Activated CD4-positive, alpha-beta T cell treated with anti-CD3 and anti-CD28 coated beads, Interleukin-2, amount 50 U/mL, for 16 hours (primary cell): ENCODE data around the gene MESP1.
"Not testable (repeated sequence)": the region's sequence is repeated elsewhere in the genome, so short reads cannot be mapped to it uniquely, and the experiment has no call there.

Experiments used
- DNase-seq: peaks from one replicate; pipeline ENCODE4 v3.0.0-alpha.2; 2020

Gene MESP1, protein sequence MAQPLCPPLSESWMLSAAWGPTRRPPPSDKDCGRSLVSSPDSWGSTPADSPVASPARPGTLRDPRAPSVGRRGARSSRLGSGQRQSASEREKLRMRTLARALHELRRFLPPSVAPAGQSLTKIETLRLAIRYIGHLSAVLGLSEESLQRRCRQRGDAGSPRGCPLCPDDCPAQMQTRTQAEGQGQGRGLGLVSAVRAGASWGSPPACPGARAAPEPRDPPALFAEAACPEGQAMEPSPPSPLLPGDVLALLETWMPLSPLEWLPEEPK

DNA sequence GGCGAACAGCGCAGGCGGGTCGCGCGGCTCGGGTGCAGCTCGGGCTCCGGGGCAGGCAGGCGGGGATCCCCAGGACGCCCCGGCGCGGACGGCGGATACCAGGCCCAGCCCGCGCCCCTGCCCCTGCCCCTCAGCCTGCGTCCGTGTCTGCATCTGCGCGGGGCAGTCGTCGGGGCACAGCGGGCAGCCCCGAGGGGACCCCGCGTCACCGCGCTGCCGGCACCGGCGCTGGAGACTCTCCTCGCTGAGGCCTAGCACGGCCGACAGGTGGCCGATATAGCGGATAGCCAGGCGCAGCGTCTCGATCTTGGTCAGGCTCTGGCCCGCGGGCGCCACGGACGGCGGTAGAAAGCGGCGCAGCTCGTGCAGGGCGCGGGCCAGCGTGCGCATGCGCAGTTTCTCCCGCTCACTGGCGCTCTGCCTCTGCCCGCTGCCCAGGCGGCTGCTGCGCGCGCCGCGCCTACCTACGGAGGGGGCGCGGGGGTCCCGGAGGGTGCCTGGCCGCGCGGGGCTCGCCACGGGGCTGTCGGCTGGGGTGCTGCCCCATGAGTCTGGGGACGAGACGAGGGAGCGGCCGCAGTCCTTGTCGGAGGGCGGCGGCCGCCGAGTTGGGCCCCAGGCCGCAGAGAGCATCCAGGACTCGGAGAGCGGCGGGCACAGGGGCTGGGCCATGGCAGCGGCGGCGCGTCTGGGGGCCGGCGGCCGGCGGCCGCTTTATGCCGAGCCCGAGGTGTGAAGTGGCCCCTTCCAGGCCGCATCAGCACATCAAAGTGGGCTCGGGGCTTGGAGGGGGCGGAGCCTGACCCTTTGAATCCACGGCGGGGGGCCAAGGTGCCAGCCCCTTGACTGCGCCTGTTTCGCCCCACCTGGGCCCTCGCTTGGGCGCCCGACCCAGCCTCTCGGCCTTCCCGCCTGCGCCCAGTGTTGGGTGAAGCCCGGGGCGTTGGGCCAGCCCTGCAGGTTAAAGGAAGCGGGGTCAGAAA is at the start of gene MESP1:
Gene MESP1, minus strand, starts transcription at position 690 of the 983 bp plus-strand sequence. Its CDS starts 18 bp downstream, at position 672.
- DNase-seq: peak; percentile 89

DNA sequence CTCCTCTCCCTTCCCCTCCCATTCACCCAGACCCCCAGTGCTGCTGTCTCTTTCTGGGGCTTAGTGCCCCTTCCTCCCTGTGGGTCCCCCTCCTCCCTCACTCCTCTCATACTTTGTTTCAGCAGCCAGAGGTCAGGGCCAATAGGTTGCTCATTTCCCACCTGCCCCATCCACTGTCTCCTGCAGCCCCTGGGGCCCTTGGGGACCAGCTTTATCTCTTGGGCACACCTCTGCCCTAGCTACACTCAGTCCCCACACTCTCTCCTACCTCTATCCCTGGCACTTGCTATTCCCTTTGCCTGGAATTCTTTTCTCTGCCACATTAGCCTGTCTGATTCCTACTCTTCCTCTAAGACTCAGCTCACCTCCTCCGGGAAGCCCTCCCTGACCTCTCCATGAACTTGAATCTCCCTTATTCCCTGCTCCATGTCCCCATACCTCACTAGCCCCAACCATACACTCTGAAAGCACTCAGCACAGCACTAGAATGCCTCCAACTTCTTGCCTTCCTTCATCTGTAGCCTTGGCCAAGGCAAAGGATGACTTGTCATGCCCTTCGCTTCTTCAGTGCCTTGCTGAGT is 49.0 kb upstream of the MESP1 start:
- no peak for DNase-seq

DNA sequence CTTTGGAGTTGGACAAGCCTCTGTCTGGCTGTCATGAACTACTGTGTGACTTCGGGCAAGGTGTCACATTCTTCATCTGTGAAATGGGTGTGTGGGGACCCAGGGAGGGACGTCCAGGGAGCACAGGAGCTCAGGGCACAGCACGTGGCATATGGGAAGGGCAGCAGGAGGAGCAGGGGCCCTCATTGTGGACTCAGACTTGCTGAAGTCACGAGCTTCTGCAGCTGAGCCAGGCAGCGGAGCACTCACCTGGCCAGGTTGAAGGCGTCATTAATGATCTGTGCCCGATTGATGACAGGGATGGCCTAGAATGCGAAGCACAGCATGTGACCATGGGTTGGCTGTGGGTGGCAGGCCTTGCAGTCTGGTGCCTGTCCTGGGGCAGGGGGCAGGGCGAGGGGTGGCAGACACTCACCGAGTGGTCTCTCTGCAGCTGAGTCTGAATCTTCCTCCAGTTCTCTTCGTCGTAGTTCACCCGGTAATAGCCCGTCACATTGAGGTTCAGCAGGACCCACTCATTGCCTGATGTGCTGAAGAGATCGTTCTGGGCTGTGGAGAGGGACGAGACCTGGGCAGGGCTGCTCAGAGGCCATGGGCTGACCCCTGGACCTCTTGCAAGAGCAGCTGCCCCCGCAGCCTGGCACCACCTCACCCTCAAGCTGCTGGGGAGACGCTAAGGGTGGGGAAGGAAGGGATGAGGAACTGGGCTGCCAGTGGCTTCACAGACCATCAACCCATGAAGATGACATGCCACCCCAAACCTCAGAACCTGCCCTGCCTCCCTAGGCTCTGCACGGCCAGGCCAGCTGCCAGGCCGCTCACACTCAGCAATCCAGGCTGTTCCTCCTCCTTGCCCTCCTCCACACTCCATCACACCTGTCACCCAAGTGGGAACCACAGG is 48.2 kb upstream of the MESP1 start:
- no peak for DNase-seq

DNA sequence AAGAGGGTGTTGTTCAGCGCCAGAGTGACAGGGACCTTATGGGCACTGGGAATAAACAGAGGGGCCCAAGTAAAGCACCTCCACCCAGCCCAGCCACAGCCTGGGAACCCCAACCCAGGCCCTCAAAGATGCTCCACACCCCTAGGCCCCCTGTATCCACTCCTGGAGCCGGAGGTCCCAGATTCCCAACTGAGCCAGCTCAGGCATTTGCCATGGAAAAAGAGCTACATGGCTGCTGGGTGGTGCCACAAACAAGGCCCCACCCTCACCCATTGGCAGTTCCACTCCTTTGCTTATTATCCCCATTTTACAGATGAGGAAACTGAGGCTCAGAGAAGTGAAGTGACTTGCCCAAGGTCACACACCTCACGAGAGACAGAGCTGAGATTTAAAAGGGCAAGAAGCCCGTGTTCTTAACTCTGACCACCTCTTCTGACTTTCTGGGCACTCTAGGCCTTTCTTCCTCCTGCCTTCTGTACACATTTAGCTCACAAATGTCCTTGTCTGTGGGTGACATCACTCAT is 46.7 kb upstream of the MESP1 start:
- DNase-seq: no peak

DNA sequence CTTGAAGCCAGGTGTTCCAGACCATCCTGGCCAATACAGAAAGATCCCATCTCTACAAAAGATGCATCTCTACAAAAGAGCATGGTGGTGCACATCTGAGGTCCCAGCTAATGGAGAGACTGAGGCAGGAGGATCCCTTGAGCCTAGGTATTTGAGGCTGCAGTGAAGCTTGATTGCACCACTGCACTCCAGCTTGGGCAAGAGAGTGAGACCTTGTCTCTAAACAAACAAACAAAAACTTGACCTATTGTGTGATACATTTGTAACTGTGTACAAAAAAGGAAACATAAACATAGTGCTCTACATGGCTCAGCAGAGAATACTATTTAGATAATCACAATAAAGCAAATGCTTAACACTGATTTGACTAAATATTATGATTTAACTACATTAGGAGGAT is 44.9 kb upstream of the MESP1 start:
- no peak for DNase-seq

DNA sequence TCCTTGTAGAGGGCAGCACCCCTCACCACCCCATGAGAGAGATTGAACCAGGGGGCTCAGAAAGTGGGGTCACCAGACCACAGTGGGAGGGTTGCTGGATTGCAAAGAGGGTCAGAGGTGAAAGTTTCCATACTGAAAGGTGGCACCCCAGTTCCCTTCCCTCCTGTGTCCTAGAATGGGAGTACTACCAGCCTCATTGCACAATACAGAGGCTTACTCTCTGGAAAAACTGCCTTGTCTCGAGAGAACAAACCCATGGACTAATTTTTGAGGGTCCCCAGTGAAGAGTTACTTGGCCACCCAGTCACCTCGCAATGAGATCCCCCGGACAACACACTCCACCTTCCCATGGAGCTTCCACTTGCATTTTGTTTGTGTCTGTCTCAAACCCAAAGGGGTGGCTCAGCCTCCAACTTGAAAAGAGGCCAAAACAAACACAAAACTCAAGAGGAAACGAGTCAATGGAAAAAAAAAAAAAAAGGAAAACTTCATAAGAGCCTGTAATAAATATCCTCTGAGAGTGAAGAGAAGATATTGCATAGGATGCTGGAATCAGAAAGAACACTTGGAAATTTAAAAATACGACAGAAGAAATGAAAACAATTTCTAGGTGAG is 43.7 kb upstream of the MESP1 start:
- no peak for DNase-seq

DNA sequence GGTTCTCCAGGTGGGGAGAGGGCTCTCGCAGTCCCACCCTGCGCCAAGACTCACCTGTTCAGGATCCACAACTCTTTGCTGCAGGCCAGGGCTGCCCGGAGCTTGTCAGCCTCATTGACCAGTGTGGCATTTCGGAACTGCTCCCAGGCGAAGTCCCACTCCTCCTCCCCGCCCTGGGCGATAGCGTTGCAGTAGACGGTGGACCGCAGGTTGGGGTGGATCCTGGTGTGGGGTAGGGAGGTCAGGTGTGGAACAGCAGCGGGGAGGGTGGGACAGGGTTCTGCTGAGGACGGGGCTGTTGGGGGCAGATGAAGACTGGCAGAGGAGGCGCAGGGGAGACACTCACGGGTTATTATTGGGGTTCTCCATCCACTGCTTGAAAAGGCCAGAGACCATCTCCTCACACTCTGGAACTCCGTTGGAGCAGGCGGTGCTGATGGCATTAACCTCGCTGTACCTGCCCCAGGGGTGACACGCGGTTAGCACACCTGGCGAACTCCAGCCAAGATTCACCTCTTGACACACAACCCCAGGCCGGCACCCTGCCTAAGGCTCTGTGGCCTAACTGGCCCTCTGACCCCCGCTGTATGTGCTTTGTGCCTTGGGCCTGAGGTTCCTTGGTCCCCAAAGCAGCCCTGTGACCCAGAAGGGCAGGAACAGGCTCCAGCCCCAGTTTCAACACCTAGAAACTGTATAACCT is 41.2 kb upstream of the MESP1 start:
- no peak for DNase-seq

DNA sequence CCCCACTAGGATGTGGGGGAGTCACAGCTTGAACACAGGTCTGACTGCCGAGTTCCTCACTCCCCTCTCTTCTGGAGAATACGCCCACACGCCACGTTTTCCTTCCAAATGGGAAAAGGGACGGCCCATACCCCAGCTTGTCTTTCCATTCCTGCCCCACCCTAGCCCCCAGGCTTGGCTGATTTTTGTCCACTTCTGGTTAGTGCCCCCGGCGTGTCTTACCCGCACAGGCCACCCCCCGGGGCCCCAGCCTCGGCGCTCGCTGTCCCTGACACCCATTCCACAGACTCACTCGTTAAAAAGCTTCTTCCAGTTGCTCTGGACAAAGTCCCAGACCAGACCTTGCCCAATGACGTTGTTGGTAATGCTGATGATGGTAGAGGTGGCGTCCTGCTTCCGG is 39.6 kb upstream of the MESP1 start:
- DNase-seq: no peak

DNA sequence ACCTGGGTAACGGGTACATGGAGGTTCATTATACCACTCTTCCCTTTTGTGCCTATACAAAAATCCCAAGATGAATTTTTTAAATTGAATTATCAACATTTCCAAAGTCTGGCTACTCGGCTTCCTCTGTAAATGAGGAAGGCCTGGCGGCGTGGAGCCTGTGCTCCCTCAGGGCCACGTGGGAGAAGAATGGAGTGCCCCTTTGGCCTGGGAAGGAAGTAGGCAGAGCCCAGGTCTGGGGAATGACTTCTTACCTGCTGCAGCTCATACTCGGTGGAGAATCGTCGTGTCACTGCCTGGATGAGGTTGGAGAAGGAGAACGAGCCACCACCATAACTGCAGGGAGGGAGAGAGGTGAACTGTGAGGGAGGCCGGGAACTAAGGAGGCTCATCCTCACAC is 39.2 kb upstream of the MESP1 start:
- DNase-seq: no peak

DNA sequence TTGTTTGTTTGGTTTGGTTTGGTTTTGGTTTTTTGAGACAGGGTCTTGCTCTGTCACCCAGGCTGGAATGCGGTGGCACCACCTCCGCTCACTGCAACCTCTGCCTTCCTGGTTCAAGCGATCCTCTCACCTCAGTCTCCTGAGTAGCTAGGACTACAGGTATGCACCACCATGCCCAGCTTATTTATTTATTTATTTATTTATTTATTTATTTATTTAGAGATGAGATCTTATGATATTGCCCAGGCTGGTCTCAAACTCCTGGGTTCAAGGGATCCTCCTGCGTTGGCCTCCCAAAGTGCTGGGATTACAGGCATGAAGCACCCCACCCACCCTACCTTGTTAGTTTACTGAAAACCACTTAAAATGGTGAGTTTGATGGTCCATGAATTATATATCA is 37.5 kb upstream of the MESP1 start:
- DNase-seq: not testable (repeated sequence)

DNA sequence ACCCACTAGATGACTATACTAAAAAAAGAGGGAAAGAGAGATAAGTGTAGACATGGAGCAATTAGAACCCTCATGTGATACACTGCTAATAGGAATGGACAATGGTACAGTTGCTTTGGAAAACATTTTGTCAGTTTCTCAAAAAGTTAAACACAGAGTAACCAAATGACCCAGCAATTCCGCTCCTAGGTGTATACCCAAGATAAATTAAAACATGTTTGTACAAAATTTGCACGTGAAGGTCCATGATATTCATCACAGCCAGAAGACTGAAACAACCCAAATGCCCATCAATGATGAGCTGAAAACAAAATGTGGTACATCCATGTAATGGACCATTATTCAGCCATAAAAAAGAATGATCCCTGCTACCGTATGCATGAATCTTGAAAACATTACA is 36.9 kb upstream of the MESP1 start:
- DNase-seq: no peak

DNA sequence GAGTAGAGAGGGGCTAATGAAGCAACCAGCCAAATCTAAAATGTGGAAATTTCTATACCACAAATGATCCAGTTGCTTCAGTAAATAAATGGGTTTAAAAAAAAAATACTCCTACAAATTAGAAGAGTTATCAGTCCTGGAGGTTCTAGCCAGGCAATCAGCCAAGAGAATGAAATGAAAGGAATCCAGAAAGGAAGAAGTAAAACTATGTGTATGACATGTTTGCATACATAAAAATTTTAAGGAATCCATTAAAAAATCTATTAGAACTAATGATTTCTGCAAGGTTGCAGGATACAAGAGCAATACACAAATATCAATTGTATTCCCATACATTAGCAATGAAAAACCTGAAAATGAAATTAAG is 34.7 kb upstream of the MESP1 start:
- no peak for DNase-seq

DNA sequence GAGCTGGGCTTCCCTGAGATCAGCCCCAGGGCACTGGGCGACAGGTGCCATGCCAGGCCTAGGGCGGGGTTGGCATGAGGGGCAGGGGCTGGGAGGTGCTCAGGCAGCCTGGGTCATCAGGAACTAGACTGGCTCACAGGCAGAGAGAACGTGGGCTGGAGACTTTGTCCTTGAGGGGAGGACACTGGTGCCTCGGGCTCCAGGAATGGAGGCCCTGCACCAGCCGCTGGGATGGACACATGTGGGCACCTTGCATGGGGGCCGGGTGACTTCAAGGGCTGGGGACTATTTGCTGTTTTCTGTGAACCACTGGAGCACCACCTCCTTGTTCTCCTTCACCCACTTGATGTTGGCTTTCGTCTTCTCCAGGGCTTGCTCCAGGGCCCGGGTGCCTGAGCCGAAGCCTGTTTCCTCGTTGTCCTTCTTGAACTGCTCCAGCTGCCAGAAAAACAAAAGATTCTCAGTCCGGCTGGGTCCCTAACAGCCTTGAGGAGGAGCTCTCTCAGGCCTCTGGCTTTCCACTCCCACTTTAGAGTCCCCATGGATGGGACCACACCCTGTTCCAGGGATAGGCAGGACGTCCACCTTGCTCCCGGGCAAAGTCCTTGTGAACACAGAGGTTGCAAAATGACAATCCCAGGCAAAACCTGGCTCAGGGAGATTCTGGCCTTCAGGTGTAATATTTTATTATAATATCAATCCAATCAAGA is 34.2 kb upstream of the MESP1 start:
- no peak for DNase-seq

DNA sequence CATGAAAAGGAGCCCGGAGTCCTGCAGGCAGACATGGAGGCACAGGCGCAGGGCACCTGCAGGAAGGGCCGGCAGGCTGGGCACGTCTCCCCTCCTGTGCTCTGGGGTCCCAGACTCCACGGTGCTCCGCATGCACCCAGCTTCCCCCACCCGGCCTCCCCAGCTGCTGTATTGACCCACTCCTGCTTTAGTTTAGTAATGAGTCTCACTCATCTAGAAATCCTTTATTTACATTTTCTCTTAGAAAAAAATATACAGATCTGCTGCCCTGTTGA is 33.6 kb upstream of the MESP1 start:
- no peak for DNase-seq

DNA sequence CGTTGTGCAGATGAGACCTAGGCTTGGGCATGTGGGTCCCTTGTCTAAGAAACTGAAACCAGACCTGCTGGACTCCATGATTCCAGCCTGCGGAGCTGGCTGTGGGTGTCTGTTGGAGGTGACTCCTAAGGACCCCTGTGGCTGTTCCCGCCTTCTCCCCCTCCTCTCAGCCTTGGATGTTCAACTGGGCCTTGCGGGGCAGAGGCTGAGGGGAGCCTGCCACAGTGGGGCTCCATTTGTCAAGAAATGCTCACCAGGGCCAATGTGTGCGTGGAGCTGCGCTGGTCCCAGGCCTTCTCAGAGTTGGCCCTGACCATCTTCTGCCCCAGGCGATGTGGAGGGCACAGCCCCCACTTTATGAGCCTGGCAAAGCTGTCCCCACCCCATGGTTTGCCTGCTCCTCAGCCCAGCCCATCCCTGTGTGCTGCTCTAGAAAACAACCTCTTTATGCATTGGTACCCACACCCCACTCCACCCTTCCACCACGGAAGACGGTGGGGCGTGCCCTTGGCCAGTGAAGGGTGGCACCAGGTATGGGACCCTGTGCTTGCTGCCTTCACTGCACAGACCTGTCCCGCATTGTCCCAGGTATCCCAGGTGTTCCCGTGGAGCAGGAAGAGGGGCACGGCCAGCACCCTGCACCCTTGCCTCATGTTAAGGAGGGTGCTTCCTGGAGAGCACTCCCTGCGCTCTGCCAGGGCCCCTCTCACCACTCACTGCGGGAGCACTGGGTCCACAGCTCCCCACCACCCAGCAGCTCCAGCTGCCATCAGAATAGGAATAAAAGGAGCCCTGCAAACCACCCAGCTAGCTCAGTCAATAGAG is 33.0 kb upstream of the MESP1 start:
- DNase-seq: no peak

DNA sequence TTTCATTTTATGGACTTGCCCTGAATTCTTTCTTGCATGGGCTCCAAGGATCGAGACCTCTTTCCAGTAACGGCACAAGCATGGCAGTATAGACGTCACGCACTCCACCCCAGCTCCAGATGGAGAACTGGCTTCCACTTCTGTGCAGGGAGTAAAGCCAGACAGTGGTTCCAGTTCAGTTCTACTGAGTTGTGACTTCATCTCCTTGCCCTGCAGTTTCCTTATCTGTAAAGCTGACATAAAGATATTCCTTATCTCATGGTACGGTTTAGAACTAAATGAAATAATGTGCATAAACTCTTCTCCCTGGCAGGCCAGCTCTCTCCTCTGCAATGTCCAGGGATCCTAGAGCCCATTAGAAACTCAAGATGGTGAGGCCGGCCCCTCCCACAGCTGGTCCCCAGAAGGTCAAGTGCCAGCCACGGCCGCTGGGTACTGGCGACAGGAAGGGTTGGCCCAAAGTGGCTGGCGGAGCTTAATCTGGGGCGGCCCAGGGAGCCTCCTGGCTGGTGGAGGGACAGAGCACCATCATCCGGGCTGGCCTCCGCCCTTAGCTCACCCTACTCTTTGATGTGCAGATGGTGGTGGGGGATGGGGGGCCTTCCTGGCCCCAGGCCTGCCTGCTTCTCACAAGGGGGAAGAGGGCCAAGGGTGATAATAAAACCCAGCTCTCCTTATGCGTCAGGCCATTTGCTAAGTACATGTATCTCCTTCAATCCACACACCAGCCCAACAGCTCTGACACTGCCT is 32.2 kb upstream of the MESP1 start:
- DNase-seq: no peak

DNA sequence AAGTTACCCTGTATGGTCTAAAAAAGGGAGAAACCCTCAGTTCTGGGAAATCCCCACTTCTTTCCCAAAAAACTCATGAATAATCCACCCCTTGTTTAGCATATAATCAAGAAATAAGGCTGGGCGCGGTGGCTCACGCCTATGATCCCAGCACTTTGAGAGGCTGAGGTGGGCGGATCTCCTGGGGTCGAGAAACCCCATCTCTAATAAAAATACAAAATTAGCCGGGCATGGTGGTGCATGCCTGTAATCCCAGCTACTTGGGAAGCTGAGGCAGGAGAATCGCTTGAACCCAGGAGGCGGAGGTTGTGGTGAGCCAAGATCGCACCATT is 31.5 kb upstream of the MESP1 start:
- not testable (repeated sequence) for DNase-seq

DNA sequence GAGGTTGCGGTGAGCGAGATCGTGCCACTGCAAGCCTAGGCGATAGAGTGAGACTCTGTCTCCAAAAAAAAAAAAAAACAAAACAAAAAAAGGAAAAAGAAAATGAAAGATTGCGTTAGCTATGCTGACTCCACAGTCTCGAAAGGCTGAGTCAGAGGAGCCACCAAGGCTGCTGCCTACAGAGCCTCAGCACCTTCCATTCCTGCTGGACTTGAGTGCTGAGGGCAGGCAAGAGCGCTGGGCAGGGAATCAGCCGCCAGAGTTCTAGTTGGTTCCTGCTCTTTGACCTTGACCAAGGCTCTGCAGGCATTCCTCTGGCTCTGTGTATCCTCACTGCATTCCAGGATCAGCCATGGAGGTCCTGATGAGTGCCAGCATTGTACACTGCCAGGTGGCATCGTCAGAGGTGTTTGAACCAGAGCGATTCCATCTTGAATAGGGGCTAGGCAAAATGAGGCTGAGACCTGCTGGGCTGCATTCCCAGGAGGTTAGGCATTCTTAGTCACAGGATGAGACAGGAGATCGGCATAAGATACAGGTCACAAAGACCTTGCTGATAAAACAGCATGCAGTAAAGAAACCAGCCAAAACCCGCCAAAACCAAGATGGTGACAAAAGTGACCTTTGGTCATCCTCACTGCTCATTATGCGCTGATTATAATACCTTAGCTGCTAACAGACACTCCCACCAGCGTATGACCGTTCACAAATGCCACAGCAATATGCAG is 31.0 kb upstream of the MESP1 start:
- DNase-seq: peak; percentile 41

DNA sequence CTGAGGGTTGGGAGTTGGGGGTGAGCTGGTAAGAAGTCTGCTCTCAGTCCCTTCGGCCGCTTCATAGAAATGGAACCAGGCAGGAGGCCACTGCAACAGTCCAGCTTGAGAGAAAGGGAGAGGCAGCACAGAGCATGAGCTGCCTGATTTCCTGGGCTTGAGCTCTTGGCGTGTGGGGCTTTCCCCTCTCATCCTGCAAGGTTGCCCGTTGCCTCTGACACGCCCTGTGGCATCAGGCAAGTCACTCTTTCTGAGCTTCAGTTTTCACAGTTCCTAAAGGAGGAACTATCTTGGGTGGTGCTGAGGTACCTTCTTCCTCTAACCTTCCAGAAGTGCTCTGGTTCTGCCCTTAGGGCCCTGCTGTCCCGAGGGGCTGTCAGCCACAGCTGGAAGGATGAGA is 30.0 kb upstream of the MESP1 start:
- peak; percentile 60 for DNase-seq
